SK-MEL-5 (cell line): ENCODE results near the gene SRGAP2B. TPM values are rescaled to one million over a fixed set of nuclear protein-coding genes. Genes with fewer than 3 reads are reported as not detected.
"Not testable (repeated sequence)": the region's sequence is repeated elsewhere in the genome, so short reads cannot be mapped to it uniquely, and the experiment has no call there.

Source experiments
- DNase-seq: peaks from one replicate; pipeline ENCODE4 v3.0.0-alpha.2; 2016; ENCODE audit warnings: low read depth, low spot score
- in situ Hi-C: cut with HindIII; loops from 2 replicates; pipeline ENCODE4 v1.10.0; 2016; ENCODE audit warnings: low sequenced_read_pairs, high pct_unique_total_duplicates, low pct_unique_long_range_greater_than_20kb
- total RNA-seq: library from RNA; depleted of rRNA; stranded (reverse); fragments of >200 nt; shearing (Covaris generic); gene quantifications from 2 replicates; pipeline ENCODE4 v1.2.3, GENCODE V29; 2014

SRGAP2B gene
- total RNA-seq, 1 experiment from 2014 or later = 41.4 TPM

DNA sequence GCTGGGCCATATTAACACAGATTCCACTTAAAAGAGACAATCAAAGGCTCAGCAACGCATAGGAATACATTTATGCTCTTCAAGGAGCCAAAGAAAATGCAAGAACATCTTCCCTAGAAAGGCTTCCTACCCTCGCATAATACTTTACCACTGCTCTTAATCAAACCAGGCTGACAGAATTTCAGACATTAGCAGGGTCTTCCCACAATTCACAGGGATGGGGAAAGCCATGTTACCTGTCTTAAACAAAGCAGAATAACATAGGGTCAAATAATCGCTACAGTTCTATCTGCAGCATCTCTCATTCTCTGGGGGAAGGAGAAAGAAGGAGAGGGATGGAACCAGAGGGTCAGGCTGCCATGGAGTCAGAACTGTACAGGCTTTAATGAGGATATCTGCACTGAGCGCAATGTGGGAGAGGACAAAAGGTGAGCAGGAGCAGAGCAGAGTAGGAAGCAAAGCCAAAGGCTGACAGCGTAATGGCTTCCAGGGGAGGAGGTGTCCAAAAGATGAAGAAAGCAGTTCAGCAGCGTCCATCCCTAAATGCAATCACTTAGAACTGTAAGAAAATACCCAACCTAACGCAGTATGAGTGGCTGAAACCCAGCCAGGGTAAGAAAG, 109.5 kb downstream of the SRGAP2B start:
- in situ Hi-C loops, DNase-seq: not testable (repeated sequence)

DNA sequence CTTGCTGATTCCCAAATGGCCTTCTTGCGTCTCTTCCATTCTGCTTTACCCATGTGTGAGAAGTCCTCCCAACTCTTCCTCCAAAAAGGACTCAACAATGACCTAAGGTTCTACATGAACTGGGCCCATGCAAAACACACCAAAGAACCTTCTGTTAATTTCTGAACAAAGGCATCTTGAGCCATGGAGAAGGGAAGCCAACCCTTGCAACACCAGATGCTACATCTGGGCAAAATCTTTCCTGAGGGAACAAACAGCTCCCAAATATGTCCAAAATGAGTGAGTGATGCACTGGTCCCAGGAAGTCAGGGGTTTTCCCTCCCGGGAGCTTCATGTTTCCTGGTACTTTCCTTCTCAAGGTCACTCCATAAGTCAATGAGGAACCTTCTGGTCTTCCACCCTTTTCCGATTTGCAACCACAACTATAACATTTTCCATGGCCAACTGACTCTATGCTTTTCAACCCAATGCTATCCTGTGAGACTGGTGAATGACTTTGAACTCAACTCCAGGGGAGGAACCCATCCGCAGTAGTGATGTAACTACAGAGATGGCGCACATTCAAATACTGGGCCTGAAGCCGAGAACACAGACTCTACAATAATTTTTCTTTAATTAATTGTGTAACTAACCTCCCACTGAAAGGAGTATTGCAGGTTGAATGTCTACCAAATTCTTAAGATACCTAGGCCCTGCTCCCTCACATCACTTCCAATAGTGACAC, 112.2 kb downstream of the SRGAP2B start:
- DNase-seq, in situ Hi-C loops: not testable (repeated sequence)

DNA sequence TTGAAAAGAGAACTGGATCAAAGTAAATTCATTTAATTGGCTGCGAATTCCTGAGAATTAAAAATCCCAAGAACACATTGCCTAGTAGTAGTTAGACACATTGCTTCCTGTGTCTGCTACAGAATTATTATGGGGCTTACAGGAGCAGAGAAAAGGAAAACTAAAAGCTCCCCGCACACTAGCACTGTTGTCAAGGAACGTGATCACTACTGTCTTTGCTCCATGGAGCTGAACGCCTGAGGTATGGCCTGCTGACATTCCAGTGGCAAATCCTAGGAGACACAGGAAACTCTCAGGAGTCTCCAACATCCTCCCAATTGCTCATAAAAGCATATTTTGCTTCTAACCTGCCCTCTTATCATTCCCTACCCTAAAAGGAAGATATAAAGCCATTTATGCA, 114.0 kb downstream of the SRGAP2B start:
- in situ Hi-C loops, DNase-seq: not testable (repeated sequence)

DNA sequence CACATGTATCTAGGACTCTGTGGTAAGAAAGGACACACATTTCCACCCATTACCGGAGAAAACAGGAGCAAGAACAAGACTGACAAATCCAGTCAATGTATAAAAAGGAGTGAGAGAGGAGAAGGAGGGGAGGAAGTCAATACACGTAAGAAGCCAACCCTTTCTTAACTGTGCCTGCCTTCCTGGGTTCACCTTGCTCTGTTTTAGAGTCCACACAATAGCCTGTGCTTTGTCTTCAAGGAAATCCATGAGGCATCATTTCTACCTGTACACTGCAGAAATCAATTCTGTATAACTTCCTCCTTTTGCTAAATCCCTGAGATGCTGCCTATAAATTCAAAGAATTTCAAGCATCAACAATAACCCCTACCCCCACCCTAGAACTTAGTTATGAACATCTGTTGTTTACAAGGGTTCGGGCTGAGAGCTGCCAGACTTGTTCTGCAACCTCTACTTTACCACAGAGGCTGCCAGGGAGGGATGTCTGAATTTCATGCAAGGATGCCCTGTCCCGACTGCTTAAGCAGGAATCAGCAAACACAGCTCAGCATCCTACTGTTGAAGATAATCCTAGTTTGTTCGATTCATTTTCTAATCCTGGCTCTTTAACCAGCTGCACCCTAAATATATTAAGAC, 115.0 kb downstream of the SRGAP2B start:
- DNase-seq, in situ Hi-C loops: not testable (repeated sequence)

DNA sequence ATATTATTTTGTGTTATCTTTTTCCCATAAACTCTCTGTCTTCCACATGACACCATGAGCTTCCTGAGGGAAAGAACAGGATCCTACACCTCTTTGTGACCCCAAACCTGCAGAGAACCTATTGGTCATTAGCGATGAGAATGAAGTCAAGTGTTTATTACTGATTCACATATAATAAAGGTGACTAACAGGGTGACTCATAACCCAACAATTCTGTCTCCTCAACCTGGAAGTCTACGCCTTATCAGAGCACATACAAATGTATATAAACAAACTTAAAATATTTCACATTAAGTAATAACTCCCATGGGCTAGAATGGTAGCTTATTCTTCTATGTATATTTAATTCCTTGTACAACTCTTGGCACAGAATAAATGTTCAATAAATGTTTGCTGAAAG, 117.3 kb downstream of the SRGAP2B start:
- in situ Hi-C loops, DNase-seq: not testable (repeated sequence)

DNA sequence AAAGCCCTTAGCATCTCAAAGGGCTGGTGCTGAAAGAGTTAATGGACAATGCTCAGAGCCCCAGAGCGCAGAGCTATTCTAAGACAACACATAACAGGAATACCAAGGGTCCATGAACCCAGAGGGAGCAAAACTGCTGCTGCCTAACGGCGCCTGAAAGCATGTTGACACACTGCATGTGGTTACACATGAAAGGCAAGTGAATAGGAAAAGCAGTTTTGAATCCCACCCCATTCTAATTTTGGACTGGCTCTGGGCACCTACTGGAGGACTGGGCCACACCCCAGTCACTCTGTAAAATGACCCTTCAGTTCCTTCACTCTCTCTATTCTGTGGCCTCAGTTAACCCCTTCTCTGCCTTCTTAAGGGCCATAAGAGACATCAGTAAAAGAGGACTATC, 123.2 kb downstream of the SRGAP2B start:
- DNase-seq, in situ Hi-C loops: not testable (repeated sequence)

DNA sequence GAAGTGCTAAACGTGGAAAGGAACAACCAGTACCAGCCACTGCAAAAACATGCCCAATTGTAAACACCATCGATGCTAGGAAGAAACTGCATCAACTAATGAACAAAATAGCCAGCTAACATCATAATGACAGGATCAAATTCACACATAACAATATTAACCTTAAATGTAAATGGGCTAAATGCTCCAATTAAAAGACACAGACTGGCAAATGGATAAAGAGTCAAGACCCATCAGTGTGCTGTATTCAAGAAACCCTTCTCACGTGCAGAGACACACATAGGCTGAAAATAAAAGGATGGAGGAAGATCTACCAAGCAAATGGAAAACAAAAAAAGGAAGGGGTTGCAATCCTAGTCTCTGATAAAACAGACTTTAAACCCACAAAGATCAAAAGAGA, 128.6 kb downstream of the SRGAP2B start:
- in situ Hi-C loops = not testable (repeated sequence)

DNA sequence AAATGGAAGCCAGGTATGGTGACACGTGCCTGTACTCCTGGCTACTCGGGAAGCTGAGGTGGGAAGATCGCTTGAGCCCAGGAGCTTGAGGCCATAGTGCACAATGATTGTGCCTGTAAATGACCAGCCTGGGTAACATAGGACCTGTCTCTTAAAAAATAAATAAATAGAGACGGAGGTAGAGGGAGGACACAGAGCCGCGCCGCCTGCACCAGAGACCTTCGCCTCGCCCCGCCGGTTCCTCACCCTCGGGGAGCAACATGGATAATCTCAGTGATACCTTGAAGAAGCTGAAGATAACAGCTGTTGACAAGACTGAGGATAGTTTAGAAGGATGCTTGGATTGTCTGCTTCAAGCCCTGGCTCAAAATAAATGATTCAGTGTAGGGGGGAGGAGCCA, 130.4 kb downstream of the SRGAP2B start:
- DNase-seq, in situ Hi-C loops: not testable (repeated sequence)

More for the DNA sequence above, 128.6 kb downstream of the SRGAP2B start:
- not testable (repeated sequence) for DNase-seq

DNA sequence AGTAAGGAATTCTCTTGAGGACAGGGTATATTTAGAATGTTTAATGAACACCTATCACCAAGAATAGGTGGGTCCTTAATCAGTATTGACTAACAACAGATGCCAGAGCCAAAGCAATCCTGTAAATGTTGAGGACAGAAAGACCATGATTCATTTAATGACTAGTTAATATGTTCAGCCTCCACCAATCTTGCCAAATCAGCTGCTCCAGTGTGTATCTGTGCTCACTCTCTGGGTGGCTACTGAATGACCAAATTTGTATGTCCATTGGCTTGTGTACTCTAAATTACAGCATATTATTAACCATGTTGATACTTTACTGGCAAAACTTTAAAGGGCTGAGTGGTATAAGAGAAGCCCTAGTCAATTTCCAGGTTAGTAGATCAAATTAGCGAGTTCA, 130.9 kb downstream of the SRGAP2B start:
- in situ Hi-C loops, DNase-seq: not testable (repeated sequence)

DNA sequence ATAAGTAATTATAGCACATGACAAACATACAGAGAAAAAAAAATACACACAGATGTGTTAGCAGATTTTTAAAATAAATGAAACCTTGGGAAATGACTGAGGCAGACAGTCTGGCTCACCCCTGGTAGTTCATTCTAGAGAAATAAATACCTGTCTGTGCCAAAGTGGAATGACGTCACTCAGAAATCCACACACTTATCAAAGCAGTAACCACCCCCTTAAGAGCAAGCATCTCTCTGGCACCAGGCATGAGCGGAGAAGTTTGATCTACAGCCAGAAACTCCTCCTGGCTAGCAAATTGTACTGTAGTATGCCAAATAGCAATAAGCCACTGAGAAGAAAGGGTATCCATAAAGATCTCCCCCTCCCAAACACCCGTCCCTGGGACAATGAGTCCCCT, 131.6 kb downstream of the SRGAP2B start:
- DNase-seq, in situ Hi-C loops: not testable (repeated sequence)

DNA sequence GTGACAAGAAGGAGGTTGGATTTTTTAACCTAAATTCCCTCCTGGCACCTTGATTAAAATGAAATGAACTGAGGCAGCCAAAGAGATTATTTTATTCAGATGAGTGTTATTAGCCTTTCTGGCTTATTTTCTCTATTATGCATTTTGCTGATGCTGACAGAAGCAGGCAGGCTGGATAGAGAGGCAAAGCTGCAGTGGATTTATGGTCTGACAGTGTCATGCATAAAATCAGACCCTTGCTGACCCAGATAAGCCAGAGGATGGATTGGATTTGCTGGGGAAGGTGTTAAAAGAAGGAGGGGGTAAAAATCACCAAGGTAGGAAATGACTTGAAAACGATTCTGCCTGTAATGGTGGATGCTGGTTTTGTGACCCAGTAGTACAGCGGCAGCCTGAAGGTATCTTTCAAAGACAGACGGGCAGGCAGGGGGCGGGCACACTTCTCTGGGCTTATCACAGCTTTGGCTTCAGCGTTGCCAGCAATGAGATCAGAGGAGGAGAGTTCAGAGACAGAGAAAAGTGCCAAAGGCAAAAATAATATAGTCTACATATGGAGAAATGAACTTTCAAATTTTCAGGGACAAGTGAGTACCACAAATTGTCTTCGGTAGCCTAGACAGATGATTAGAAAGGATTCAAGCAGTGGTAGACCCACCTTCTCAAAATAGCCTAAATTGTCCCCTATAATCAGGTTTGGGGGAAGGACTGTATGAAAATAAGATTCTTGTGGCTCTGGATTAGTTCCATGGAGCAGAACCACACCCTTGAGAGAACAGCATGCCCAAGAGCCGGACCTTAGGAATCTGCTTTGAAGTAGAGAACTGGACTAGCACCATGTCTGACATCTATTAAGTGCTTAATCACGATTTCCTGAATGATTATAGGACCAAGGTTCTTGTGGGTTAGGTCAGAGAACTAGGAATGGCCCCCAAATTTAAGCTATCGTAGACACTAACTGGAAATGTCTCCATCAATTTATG, 133.2 kb downstream of the SRGAP2B start:
- DNase-seq, in situ Hi-C loops: not testable (repeated sequence)

DNA sequence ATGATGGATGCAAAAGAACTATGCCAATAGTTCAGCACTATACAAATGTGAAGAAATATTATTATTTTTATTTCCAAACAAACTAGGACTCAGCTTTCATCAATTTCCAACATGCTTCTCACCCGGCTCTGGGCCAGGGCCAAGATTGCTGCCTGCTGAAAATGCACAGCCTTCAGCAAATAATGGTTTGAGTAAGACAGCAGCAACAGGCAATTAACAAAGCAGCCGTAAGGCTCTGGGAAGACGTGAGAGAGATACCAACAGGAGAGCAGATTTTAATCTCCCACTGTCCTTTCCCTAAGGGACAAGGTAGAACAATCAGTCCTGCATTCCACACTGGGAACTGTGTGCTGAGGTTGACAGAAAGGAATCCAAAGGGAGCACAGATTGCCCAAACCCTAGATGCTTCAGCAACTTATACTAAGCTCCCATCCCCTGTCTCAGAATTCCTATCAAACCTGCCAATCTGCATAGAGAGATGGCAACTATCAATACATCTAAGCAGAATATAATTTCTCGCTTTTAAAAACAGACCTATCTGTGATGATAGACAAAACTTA, 134.1 kb downstream of the SRGAP2B start:
- DNase-seq, in situ Hi-C loops: not testable (repeated sequence)

DNA sequence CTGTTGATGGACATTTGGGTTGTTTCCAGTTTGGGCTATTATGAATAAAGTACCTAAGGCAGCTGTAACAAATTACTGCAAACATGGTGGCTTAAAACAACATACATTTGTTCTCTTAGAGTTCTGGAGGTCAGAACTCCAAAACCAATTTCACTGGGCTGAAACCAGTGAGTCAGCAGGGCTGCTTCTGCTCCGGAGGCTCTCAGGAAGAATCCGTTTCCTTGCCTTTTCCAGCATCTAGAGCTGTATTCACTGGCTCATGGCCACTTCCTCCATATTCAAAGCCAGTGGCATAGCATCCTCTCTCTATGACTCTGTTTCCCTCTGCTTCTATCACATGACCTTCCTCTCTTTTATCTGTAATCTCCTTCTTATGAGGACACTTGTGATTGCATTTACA, 146.7 kb downstream of the SRGAP2B start:
- in situ Hi-C loops, DNase-seq: not testable (repeated sequence)

DNA sequence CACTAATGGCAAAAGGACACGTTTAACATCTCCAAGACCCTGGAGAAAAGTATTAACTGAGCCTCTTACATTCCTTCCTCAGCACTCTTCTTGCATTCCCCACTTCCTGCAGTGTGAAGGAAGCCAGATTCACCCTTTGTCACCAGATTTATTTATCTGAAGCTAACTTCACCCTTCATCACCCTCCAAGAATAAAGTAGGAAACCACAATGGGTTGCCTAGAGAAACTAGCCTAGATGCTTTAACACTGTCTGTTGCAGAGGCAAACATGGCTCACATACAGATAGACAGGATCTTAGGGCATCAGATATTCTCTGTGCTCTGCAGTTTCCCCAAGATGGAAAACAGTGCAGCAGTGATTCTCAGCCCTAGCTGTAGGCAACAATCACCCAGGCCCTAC, 147.6 kb downstream of the SRGAP2B start:
- DNase-seq, in situ Hi-C loops: not testable (repeated sequence)

DNA sequence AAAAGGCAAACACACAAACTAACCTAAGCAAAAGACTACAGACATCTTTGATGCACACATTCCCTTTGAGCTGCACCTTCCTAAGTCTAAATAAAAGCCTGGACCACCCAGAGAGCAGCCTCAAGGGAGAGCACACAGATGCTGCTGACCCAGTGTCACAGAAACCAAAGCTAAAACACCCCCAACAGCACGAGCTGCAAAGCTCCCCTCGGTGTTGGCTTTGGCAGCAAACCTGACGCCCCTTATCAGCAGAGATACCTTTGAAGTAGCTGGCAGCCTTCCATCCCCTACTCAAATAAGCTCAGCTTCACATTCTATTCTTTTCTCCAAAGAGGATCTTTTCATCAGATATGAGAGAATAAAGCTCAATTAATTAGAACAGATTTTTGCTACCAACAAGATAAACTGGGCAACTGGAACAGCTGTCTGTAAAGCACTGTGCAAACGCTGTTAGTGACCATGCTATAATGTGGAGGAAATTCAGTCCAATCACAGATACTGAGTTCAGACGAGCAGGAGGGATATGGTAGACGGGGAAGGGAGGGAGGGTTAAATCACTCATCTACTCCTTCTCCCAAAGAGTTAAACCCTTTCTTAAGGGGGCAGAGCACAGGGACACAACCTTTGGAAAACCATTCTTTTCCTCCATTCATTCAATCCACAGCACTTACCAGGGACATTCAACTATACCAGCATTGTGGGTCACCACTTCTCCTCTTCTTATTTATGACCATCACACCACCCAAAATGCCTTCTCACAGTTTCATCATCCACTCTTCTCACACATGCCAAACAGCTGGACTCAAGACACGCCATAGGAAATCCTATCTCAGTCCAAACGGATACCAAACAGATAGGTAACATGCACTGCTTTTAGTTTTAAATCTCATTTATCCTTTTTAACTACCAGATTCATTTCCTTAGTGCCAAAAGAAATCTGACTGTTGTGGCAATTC, 148.3 kb downstream of the SRGAP2B start:
- DNase-seq, in situ Hi-C loops: not testable (repeated sequence)

DNA sequence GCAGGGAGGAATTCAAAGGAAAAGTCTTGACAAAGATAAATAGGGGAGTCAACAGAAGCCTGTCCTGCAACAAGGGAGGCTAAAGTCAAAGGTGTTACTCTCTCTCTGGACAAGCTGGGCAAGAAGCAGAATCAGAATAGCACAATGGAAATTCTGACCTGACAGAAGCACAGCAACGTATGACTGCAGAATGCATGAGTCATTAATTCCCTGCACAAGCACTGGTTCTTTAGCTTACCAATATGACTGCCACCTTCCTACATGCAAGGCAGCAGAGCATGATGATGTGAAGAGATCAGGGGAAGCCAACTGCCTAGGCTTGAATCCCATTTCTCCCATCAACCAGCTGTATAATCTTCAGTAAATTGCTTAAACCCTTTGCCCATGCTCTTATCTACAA, 153.4 kb downstream of the SRGAP2B start:
- in situ Hi-C loops, DNase-seq: not testable (repeated sequence)
